Measurements from ENCODE around the gene RBMY1E.
"Not testable (repeated sequence)": the region's sequence is repeated elsewhere in the genome, so short reads cannot be mapped to it uniquely, and the experiment has no call there.

GRCh38 chrY:21869407-21870076, 48.3 kb downstream of the RBMY1E start:
- not testable (repeated sequence) for TF ChIP-seq CTCF (IDR thresholded peaks at IDR 0.05; ENCODE audit: poor library complexity, severe bottlenecking); RAD21 (conservative IDR thresholded peaks at IDR 0.05); POLR2AphosphoS5 (IDR thresholded peaks at IDR 0.05)
